Fibroblast of mammary gland (primary cell): Measurements from ENCODE around the gene SCN8A.

Experiments
- DNase-seq: peaks from one replicate; pipeline ENCODE4 v3.0.0-alpha.2; 2010; ENCODE audit warnings: low read depth
- H3K4me3 ChIP-seq: 2 replicates; pipeline ENCODE4 v1.5.1; 2011; ENCODE audit warnings: low read depth, mild to moderate bottlenecking, low read length, moderate library complexity; ENCODE audit not compliant: control insufficient read depth
- TF ChIP-seq, protein P1 (sequence below): conservative IDR thresholded peaks from 2 replicates; pipeline ENCODE4 v1.5.1; 2011; ENCODE audit warnings: low read depth, low read length, inconsistent platforms; ENCODE audit not compliant: control insufficient read depth, insufficient read depth

Gene SCN8A

GRCh38 chr12:51695241-51696010 lies 104.4 kb downstream of the SCN8A start:
- H3K4me3 ChIP-seq: no peak overlapping the region
- TF ChIP-seq, protein P1, sequence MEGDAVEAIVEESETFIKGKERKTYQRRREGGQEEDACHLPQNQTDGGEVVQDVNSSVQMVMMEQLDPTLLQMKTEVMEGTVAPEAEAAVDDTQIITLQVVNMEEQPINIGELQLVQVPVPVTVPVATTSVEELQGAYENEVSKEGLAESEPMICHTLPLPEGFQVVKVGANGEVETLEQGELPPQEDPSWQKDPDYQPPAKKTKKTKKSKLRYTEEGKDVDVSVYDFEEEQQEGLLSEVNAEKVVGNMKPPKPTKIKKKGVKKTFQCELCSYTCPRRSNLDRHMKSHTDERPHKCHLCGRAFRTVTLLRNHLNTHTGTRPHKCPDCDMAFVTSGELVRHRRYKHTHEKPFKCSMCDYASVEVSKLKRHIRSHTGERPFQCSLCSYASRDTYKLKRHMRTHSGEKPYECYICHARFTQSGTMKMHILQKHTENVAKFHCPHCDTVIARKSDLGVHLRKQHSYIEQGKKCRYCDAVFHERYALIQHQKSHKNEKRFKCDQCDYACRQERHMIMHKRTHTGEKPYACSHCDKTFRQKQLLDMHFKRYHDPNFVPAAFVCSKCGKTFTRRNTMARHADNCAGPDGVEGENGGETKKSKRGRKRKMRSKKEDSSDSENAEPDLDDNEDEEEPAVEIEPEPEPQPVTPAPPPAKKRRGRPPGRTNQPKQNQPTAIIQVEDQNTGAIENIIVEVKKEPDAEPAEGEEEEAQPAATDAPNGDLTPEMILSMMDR: no peak

DNA sequence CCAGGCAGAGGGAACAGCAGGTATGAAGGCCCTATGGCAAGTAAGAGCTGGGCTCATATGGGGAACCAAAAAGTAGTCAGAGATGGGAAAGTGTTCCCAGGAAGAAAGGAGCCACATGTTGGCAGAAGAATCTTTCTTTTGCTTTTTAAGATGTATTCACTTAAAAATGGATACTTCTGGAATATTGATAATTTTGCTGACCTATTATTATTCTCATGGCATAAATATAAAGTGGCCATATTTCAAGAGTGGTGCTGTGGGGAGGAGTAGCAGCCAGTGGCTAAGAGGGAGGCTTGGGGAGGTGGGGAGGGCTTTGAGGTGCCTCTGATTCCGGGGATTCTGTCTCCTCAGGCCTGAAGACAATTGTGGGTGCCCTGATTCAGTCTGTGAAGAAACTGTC lies 108.2 kb downstream of the SCN8A start:
- TF ChIP-seq, protein P1: no peak
- DNase-seq: no peak
- no peak overlapping the region for H3K4me3 ChIP-seq

More at GRCh38 chr12:51695241-51696010, 104.4 kb downstream of the SCN8A start:
- DNase-seq: peak; percentile 43

DNA sequence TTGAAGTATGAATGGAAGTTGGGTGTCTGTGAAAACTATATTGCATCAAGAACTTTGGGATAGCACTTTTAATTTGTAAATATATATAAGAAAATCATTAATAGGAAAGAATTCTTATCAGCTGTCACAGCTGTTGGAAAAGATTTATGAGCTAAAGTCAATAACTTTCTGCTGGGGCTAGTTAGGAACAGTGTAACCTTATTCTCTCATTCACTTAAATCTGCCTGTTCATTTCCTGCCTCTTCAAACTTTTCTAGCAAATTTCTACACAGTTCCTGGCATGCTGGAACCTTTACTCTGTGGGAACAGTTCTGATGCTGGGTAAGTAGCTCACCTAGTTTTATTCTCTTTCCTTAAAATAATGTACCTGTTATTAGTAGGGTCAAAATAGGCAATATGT lies 109.9 kb downstream of the SCN8A start:
- no peak for DNase-seq
- TF ChIP-seq, protein P1: no peak
- no peak overlapping the region for H3K4me3 ChIP-seq

DNA sequence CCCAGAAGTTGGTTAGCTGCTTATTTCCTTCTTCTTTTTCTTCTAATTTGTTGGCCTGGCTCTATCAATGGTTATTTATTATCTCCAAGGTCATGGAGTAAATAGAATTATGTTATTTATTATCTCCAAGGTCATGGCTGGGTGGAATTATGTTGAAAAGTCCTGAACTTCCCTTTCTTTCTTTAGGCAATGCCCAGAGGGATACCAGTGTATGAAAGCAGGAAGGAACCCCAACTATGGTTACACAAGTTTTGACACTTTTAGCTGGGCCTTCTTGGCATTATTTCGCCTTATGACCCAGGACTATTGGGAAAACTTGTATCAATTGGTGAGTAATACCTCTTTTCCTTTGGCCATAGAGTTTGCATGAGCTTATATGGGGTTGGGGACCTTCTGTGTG lies 111.6 kb downstream of the SCN8A start:
- TF ChIP-seq, protein P1: no peak
- no peak for DNase-seq
- H3K4me3 ChIP-seq: no peak overlapping the region

GRCh38 chr12:51705450-51705849 lies 114.4 kb downstream of the SCN8A start:
- H3K4me3 ChIP-seq: no peak overlapping the region
- TF ChIP-seq, protein P1: no peak
- peak; percentile 39 for DNase-seq

GRCh38 chr12:51706206-51706605 lies 115.2 kb downstream of the SCN8A start:
- no peak for DNase-seq

More at GRCh38 chr12:51706206-51706605, 115.2 kb downstream of the SCN8A start:
- TF ChIP-seq, protein P1: no peak
- H3K4me3 ChIP-seq: no peak overlapping the region
